GM12892 (cell line): ENCODE data around the gene C19orf53.
"Not testable (repeated sequence)": the region's sequence is repeated elsewhere in the genome, so short reads cannot be mapped to it uniquely, and the experiment has no call there.

Experiments used
- DNase-seq: peaks from one replicate; pipeline ENCODE4 v3.0.0; 2011; ENCODE audit not compliant: insufficient read length
- FAIRE-seq: peaks from 2 replicates; lab custom pipeline; 2011; peaks lifted over from hg19 to GRCh38; lab: Jason Lieb, UNC
- POLR2A ChIP-seq: IDR thresholded peaks from 2 replicates; pipeline ENCODE4 v1.6.1; 2011; ENCODE audit warnings: low read depth, low read length, control low read depth
- POLR2AphosphoS5 ChIP-seq: IDR thresholded peaks from 2 replicates; pipeline ENCODE4 v1.6.1; 2011; ENCODE audit warnings: low read depth, low read length, control low read depth
- TAF1 ChIP-seq: IDR thresholded peaks from 2 replicates; pipeline ENCODE4 v1.6.1; 2011; ENCODE audit warnings: low read depth, mild to moderate bottlenecking, control low read depth, low read length, borderline replicate concordance

The C19orf53 gene

GRCh38 chr19:13747098-13747453 is 27.2 kb upstream of the C19orf53 start:
- no peak for DNase-seq
- FAIRE-seq = no peak
- TF ChIP-seq TAF1 (no peak), POLR2AphosphoS5 (no peak), POLR2A (no peak)

GRCh38 chr19:13748169-13748828 is 26.0 kb upstream of the C19orf53 start:
- no peak for TF ChIP-seq POLR2A
- TF ChIP-seq POLR2AphosphoS5 = peak; percentile 45; the same call in 1 of the 2 replicates
- DNase-seq (no peak), FAIRE-seq (peak; percentile 36)

DNA sequence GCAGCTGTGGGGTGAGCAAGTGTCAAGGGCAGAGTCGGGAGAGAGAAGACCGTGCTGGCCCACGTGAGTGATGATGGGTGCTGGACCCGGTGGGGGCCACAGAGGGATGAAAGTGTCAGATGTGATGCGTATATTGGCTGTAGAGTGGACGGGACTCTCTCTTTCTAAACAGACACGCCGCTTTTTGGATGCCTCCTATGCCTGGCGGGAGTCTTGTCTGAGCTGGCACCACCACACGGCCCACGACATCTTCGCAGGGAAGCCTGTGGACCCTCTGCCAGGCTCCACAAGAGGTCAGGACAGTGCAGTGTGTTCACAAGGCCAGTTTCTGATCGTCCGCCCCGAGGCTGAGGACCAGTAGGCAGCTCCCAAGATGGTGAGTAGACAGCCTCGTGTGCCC is 22.8 kb upstream of the C19orf53 start:
- no peak for FAIRE-seq
- DNase-seq = no peak
- TF ChIP-seq POLR2A = no peak
- TF ChIP-seq POLR2AphosphoS5 = no peak
- no peak for TF ChIP-seq TAF1

DNA sequence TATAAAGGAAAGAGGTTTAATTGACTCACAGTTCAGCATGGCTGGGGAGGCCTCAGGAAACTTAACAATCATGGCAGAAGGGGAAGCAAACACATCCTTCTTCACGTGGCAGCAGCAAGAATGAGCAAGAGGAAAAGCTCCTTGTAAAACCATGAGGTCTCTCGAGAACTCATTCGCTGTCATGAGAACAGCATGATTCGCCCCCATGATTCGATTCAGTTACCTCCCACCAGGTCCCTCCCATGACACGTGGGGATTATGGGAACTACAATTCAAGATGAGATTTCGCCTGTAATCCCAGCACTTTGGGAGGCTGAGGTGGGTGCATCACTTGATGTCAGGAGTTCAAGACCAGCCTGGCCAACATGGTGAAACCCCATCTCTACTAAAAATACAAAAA is 20.6 kb upstream of the C19orf53 start:
- not testable (repeated sequence) for DNase-seq, FAIRE-seq

- no peak for DNase-seq
- no peak for FAIRE-seq
- TF ChIP-seq TAF1 = no peak
- no peak for TF ChIP-seq POLR2A
- TF ChIP-seq POLR2AphosphoS5 = no peak
Measured at GRCh38 chr19:13756210-13756609, 18.0 kb upstream of the C19orf53 start.

- no peak for DNase-seq
- no peak for FAIRE-seq
- TF ChIP-seq TAF1 = no peak
- TF ChIP-seq POLR2A = no peak
- no peak for TF ChIP-seq POLR2AphosphoS5
Measured at GRCh38 chr19:13757805-13758772, 16.2 kb upstream of the C19orf53 start.

DNA sequence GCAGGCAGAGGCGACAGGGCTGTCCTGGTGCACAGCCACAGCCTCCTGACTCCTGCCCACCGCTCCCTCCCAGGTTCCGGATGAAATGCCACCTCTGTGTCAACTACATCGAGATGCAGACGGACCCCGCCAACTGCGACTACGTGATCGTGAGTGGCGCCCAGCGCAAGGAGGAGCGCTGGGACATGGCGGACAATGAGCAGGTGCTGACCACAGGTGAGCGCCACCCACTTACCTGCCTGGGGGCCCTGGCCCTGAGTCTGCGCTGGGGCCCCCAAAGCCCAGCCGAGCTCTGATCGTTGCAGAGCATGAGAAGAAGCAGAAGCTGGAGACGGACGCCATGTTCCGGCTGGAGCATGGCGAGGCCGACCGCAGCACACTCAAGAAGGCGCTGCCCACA is 15.5 kb upstream of the C19orf53 start:
- FAIRE-seq (no peak), DNase-seq (no peak)
- TF ChIP-seq POLR2A (no peak), POLR2AphosphoS5 (no peak), TAF1 (no peak)

DNA sequence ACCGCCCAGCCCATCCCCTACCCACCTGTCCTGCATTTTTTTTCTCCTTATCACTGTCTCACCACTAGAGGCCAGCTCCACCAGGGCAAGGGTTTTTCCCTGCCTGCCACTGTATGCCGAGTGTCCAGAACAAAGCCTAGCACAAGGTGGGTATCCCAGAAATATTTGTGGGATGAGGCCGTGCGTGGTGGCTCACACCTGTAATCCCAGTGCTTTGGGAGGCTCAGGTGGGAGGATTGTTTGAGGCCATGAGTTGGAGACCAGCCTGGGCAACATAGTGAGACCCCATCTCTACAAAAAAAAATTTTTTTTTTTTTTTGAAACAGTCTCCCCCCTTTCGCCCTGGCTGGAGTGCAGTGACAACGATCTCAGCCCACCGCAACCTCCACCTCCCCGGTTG is 12.8 kb upstream of the C19orf53 start:
- TF ChIP-seq POLR2AphosphoS5 (no peak), TAF1 (no peak)
- DNase-seq (no peak), FAIRE-seq (no peak)

DNA sequence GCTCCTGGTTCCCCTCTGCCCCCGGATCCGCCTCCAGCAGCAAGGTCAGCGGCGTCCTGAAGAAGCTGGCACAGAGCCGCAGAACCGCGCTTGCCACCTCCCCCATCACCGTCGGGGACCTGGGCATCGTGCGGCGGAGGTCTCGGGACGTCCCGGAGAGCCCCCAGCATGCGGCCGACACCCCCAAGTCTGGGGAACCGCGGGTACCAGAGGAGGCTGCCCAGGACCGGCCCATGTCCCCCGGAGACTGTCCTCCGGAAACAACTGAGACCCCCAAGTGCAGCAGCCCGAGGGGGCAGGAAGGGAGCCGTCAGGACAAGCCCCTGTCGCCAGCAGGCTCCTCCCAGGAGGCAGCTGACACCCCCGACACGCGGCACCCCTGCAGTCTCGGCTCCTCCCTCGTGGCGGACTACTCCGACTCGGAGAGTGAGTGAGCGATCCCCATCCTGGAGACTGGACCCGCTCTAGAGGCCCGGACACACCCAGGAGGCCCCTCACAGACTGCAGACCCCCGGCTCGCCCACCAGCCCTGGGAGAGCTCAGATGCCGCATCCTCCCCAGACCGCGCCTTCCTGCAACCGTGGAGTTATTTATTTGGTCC is 11.5 kb upstream of the C19orf53 start:
- no peak for FAIRE-seq

GRCh38 chr19:13763265-13763664 is 11.0 kb upstream of the C19orf53 start:
- TF ChIP-seq TAF1 = no peak
- no peak for TF ChIP-seq POLR2AphosphoS5
- TF ChIP-seq POLR2A = no peak
- FAIRE-seq = no peak
- no peak for DNase-seq

More for the DNA sequence above, 11.5 kb upstream of the C19orf53 start:
- TF ChIP-seq POLR2A = no peak
- TF ChIP-seq POLR2AphosphoS5 = no peak
- no peak for TF ChIP-seq TAF1
- no peak for DNase-seq

GRCh38 chr19:13764101-13764807 is 10.0 kb upstream of the C19orf53 start, which contains the start of gene MRI1:
Gene MRI1 (plus strand): TSS chr19:13764522. CDS start chr19:13764589, 67 bp downstream.
- DNase-seq (peak; percentile 86), FAIRE-seq (peak; percentile 74)
- TF ChIP-seq TAF1 (0 out of 2 replicates have a peak, but pooled peaks have one; percentile 27), POLR2AphosphoS5 (no peak), POLR2A (peak; percentile 63; the same call in 1 of the 2 replicates)
